Psoas muscle (tissue), 8 donors: ENCODE data around the gene ELP5. TPM values are rescaled to one million over a fixed set of nuclear protein-coding genes. Genes with fewer than 3 reads are reported as not detected.

Experiments
- ATAC-seq, 4 donors: fragments of 200-7000 bp; cut with Tn5 transposase; one replicate each; pipeline ENCODE4 v1.9.1; 2020; ENCODE audit warnings: moderate library complexity in 3 of 4, mild to moderate bottlenecking in 2 of 4
- DNase-seq, 2 donors: peaks; one replicate each; pipeline ENCODE4 v3.0.0-alpha.2; 2020
- H3K27ac ChIP-seq: fragments of 200-600 bp; one replicate; pipeline ENCODE4 v1.8.0; 2022
- H3K27me3 ChIP-seq, 3 donors: fragments of 200-600 bp in 1 of 3; one replicate each; pipeline versions ENCODE4 v1.6.1 to v1.8.0; 2013 to 2022; ENCODE audit warnings: low read length in 2 of 3, mild to moderate bottlenecking in 2 of 3, moderate library complexity in 1 of 3; ENCODE audit not compliant: insufficient read depth in 3 of 3
- H3K36me3 ChIP-seq, 2 donors: fragments of 200-600 bp in 1 of 2; one replicate each; pipeline versions ENCODE4 v1.6.1 to v1.8.0; 2013 to 2022; ENCODE audit warnings: low read depth in 1 of 2, mild to moderate bottlenecking in 1 of 2, moderate library complexity in 1 of 2; ENCODE audit not compliant: insufficient read depth in 1 of 2
- H3K4me1 ChIP-seq: fragments of 200-600 bp; one replicate; pipeline ENCODE4 v1.8.0; 2022
- H3K4me3 ChIP-seq: fragments of 200-600 bp; one replicate; pipeline ENCODE4 v1.8.0; 2022; ENCODE audit warnings: mild to moderate bottlenecking
- H3K9me3 ChIP-seq: fragments of 200-600 bp; one replicate; pipeline ENCODE4 v1.8.0; 2022
- CTCF ChIP-seq: fragments of 200-600 bp; IDR thresholded peaks from one replicate; pipeline ENCODE4 v1.8.0; 2022; ENCODE audit warnings: antibody characterized with exemption
- WGBS, 3 donors: extraction: QIAGEN DNeasy Blood & Tissue Kit; methylation state at CpG; one replicate each; pipeline versions ENCODE4 v1.1.6 to v1.1.7; 2013; 5-methylcytosine and 5-hydroxymethylcytosine counted together
- intact Hi-C, 2 donors: fragments of 100-400 bp; cut with DNase I; formaldehyde crosslinking; loops; one replicate each; pipeline versions ENCODE4 v1.11.0 to v1.14.2; 2022
- long read RNA-seq, 2 donors: library from polyadenylated mRNA; unstranded; transcript quantifications; one replicate each; pipeline ENCODE4 v2.0.0, GENCODE V29; 2021
- polyA plus RNA-seq, 3 donors: library from polyadenylated mRNA; stranded (reverse); fragments of 200-250 nt; gene quantifications; one replicate each; pipeline ENCODE4 v1.2.3, GENCODE V29; 2013
- total RNA-seq, 4 donors: library from RNA; stranded (reverse); fragmentation: NEBNext Ultra II Directional in 2 of 4; extraction: Animal tissue kit (Norgen Biotek cat#: 25700) in 2 of 4; gene quantifications; one replicate each; pipeline versions ENCODE4 v1.2.1 to v1.2.4, GENCODE V29; 2021 to 2023
- donor health status: healthy with polysubstance abuse.
- donor health status: DM: no; HTN: no; CAD: no; lungs with moderate emphysema.
- donor health status: Bipolar disorder and iron deficiency.
- donor health status: healthy.
- donor health status: DM: yes; HTN: yes; CAD: no.
- donor health status: DM: no; HTN: no; CAD: no.
- donor health status: DM: no; HTN: no; CAD: no.
- donor health status: DM: yes; HTN: yes; CAD: no.

The ELP5 gene
- total RNA-seq = 10 to 100 TPM; 55.7 to 87.0 (median 74.8) TPM
- 100 to 1,000 TPM in 1 of 3 donors, 10 to 100 TPM in 2; 50.4 to 104 (median 86.0) TPM for polyA plus RNA-seq
- long read RNA-seq, donor 1, transcript ELP5-204 (8 exons, 1,423 nt) = major isoform, 8 of 28 reads
- long read RNA-seq, donor 1, partial matches to known transcripts = 3 of 28 reads
- long read RNA-seq, donor 1, other reads (novel, unspliced or antisense) = 4 of 28 reads
- long read RNA-seq, donor 2, transcript ELP5-204 (8 exons, 1,423 nt) = minor isoform, 12 of 45 reads
- long read RNA-seq, donor 2, transcript ELP5-212 (5 exons, 671 nt) = minor isoform, 6 of 45 reads
- long read RNA-seq, donor 2, transcript ELP5-210 (4 exons, 687 nt) = major isoform, 13 of 45 reads
- long read RNA-seq, donor 2, partial matches to known transcripts = 1 of 45 reads
- long read RNA-seq, donor 2, other reads (novel, unspliced or antisense) = 7 of 45 reads

- Histone ChIP-seq H3K27me3 (no peaks in the 10 kb centered on the region), H3K9me3 (no peaks in the 10 kb centered on the region), H3K27ac (peak within 1 kb of the TSS; percentile 99), H3K36me3 (peaks cover 2 to 44% of the 10 kb centered on the region in 2 donors), H3K4me1 (peaks cover 42% of the 10 kb centered on the region), H3K4me3 (peak within 1 kb of the TSS; percentile 99)
- ATAC-seq (peak; percentile 68 to 80 (median 72)), DNase-seq (peak; percentile 96 to 98)
- TF ChIP-seq CTCF = peak; percentile 21
- intact Hi-C loops = loop anchor here in 1 of 2 donors (1.0 kb wide), 1 partner anchor 44 kb away; no protein-coding TSS in a partner anchor
- 1% methylated on average over 46 to 55 of the region's 55 CpGs for WGBS, 3 donors
These were observed at the start of gene ELP5 for GRCh38 chr17:7252176-7253043. Gene ELP5 (plus strand): TSS chr17:7252215. CDS start chr17:7252551, 336 bp downstream.

GRCh38 chr17:7203391-7203790, 48.6 kb upstream of the ELP5 start:
- peaks cover 0 to 14% (median 1%) of the 10 kb centered on the region in 3 donors for H3K27me3 ChIP-seq
- no peaks in the 10 kb centered on the region for H3K9me3 ChIP-seq
- peaks cover 7% of the 10 kb centered on the region for H3K4me1 ChIP-seq
- WGBS, 3 donors = 91 to 93% (median 93%) methylated on average over 16 of the region's 16 CpGs
- no peak for TF ChIP-seq CTCF
- intact Hi-C loops = no loop called here
- no peak overlapping the region for H3K4me3 ChIP-seq
- H3K36me3 ChIP-seq = peaks cover 0 to 10% of the 10 kb centered on the region in 2 donors
- ATAC-seq = no peak
- DNase-seq = no peak
- no peak overlapping the region for H3K27ac ChIP-seq

- TF ChIP-seq CTCF = no peak
- peaks cover 0 to 10% of the 10 kb centered on the region in 2 donors for H3K36me3 ChIP-seq
- H3K27ac ChIP-seq = no peak overlapping the region
- peak in 1 of 4 donors; percentile 15 for ATAC-seq
- H3K9me3 ChIP-seq = no peaks in the 10 kb centered on the region
- no peak for DNase-seq
- intact Hi-C loops = no loop called here
- peaks cover 0 to 16% (median 1%) of the 10 kb centered on the region in 3 donors for H3K27me3 ChIP-seq
- WGBS, 3 donors = 69 to 75% (median 72%) methylated on average over 15 of the region's 15 CpGs
- H3K4me3 ChIP-seq = peak overlapping the region; percentile 65
- peaks cover 7% of the 10 kb centered on the region for H3K4me1 ChIP-seq
These were observed 47.7 kb upstream of the ELP5 start for GRCh38 chr17:7204336-7204735.

- peak overlapping the region; percentile 30 for H3K27ac ChIP-seq
- ATAC-seq = peak; percentile 61 to 83 (median 70)
- intact Hi-C loops = no loop called here
These were observed 47.1 kb upstream of the ELP5 start for GRCh38 chr17:7204828-7205461.

More at GRCh38 chr17:7204828-7205461, 47.1 kb upstream of the ELP5 start:
- WGBS, 3 donors = 2 to 7% (median 3%) methylated on average over 34 of the region's 34 CpGs
- peak overlapping the region; percentile 65 for H3K4me3 ChIP-seq
- DNase-seq = peak; percentile 82 to 90
- H3K9me3 ChIP-seq = no peaks in the 10 kb centered on the region
- peaks cover 0 to 16% (median 1%) of the 10 kb centered on the region in 3 donors for H3K27me3 ChIP-seq
- TF ChIP-seq CTCF = no peak
- H3K4me1 ChIP-seq = peaks cover 7% of the 10 kb centered on the region
- H3K36me3 ChIP-seq = peaks cover 0 to 10% of the 10 kb centered on the region in 2 donors
